SU-DHL-6 (cell line): Measurements from ENCODE around the gene RCAN3.

ENCODE experiments used
- CTCF ChIP-seq: fragments of 200-600 bp; sonication (generic); IDR thresholded peaks from one replicate; pipeline ENCODE4 v1.5.1; 2017; ENCODE audit warnings: antibody characterized with exemption, mild to moderate bottlenecking, low read length, moderate library complexity; ENCODE audit not compliant: insufficient read depth, poor library complexity, severe bottlenecking
- EZH2phosphoT487 ChIP-seq: fragments of 200-600 bp; sonication (generic), shearing (Covaris generic); conservative IDR thresholded peaks from 2 replicates; pipeline ENCODE4 v1.6.1; 2018; ENCODE audit warnings: mild to moderate bottlenecking, antibody characterized with exemption, low read length, moderate library complexity, mixed read lengths

- TF ChIP-seq CTCF (no peak), EZH2phosphoT487 (no peak)
These were observed 44.8 kb upstream of the RCAN3 start for GRCh38 chr1:24457866-24458265.
